ENCODE results near the gene TP53I11.

The TP53I11 gene

GRCh38 chr11:44950625-44951476 is at the start of gene TP53I11:
Gene TP53I11 (minus strand): TSS chr11:44950883. CDS start chr11:44938335, 12,548 bp downstream.
- peak; percentile 73 for DNase-seq

GRCh38 chr11:44999068-44999467 is 48.4 kb upstream of the TP53I11 start:
- DNase-seq = no peak

GRCh38 chr11:44998051-44998450 is 47.4 kb upstream of the TP53I11 start:
- no peak for DNase-seq

GRCh38 chr11:44997566-44997965 is 46.9 kb upstream of the TP53I11 start:
- DNase-seq = no peak

GRCh38 chr11:44994753-44995152 is 44.1 kb upstream of the TP53I11 start:
- DNase-seq = no peak

- DNase-seq = no peak
Observed at GRCh38 chr11:44993971-44994704, 43.5 kb upstream of the TP53I11 start.

- DNase-seq = no peak
Observed at GRCh38 chr11:44992774-44993173, 42.1 kb upstream of the TP53I11 start.

GRCh38 chr11:44992181-44992582 is 41.5 kb upstream of the TP53I11 start:
- DNase-seq = no peak

GRCh38 chr11:44990665-44991064 is 40.0 kb upstream of the TP53I11 start:
- DNase-seq = no peak

GRCh38 chr11:44989831-44990566 is 39.3 kb upstream of the TP53I11 start:
- no peak for DNase-seq

GRCh38 chr11:44988981-44989635 is 38.4 kb upstream of the TP53I11 start:
- no peak for DNase-seq

GRCh38 chr11:44988111-44988510 is 37.4 kb upstream of the TP53I11 start:
- DNase-seq = no peak

- no peak for DNase-seq
Observed at GRCh38 chr11:44987506-44987905, 36.8 kb upstream of the TP53I11 start.

GRCh38 chr11:44986315-44986714 is 35.6 kb upstream of the TP53I11 start:
- DNase-seq = no peak

- no peak for DNase-seq
Observed at GRCh38 chr11:44985721-44986120, 35.0 kb upstream of the TP53I11 start.

- DNase-seq = no peak
Observed at GRCh38 chr11:44983786-44984185, 33.1 kb upstream of the TP53I11 start.

GRCh38 chr11:44982496-44983062 is 31.9 kb upstream of the TP53I11 start:
- no peak for DNase-seq

GRCh38 chr11:44980533-44981427 is 30.1 kb upstream of the TP53I11 start:
- DNase-seq = no peak

- no peak for DNase-seq
Observed at GRCh38 chr11:44979543-44980399, 29.1 kb upstream of the TP53I11 start.

GRCh38 chr11:44978961-44979331 is 28.3 kb upstream of the TP53I11 start:
- DNase-seq = no peak
